Adrenal gland (tissue), 12 donors: ENCODE data around the gene U2AF1L4. TPM values are rescaled to one million over a fixed set of nuclear protein-coding genes. Genes with fewer than 3 reads are reported as not detected.
A peak's percentile ranks its signal among the peaks of the same experiment; 100 is the strongest.

Experiments used
- DNase-seq, 7 donors: peaks; one replicate each; pipeline ENCODE4 v3.0.0-alpha.2; 2019 to 2020
- H3K27ac ChIP-seq, 5 donors: fragments of 200-600 bp; sonication (generic) in 4 of 5; 1 replicate in 3 of 5; 2 replicates in 2 of 5; pipeline versions ENCODE4 v1.5.1 to v1.8.0; 2016 to 2020; ENCODE audit warnings: mild to moderate bottlenecking in 1 of 5
- H3K27me3 ChIP-seq: fragments of 200-600 bp; 2 replicates; pipeline ENCODE4 v1.8.0; 2021
- H3K36me3 ChIP-seq, 2 donors: fragments of 200-600 bp; replicated peaks in 1 of 2; 1 replicate in 1 of 2; 2 replicates in 1 of 2; pipeline versions ENCODE4 v1.5.1 to v1.8.0; 2018 to 2022
- H3K4me1 ChIP-seq, 2 donors: fragments of 200-600 bp; replicated peaks in 1 of 2; 1 replicate in 1 of 2; 2 replicates in 1 of 2; pipeline versions ENCODE4 v1.5.1 to v1.8.0; 2018 to 2021
- H3K4me3 ChIP-seq, 4 donors: fragments of 200-600 bp; sonication (generic) in 3 of 4; one replicate each; pipeline ENCODE4 v1.5.1; 2016 to 2018
- H3K9me3 ChIP-seq, 3 donors: fragments of 200-600 bp; sonication (generic) in 1 of 3; replicated peaks in 1 of 3; 1 replicate in 2 of 3; 2 replicates in 1 of 3; pipeline versions ENCODE4 v1.5.1 to v1.8.0; 2016 to 2021
- POLR2A ChIP-seq, 2 donors: fragments of 450-650 bp; IDR thresholded peaks; one replicate each; pipeline ENCODE4 v1.6.1; 2017; ENCODE audit warnings: antibody characterized with exemption in 2 of 2, mild to moderate bottlenecking in 2 of 2, moderate library complexity in 1 of 2
- WGBS, 4 donors: extraction: QIAGEN DNeasy Blood & Tissue Kit in 2 of 4; methylation state at CpG; one replicate each; pipeline versions ENCODE4 v1.1.5 to v1.1.7; 2013 to 2017; 5-methylcytosine and 5-hydroxymethylcytosine counted together
- intact Hi-C, 2 donors: fragments of 100-400 bp; cut with DNase I; formaldehyde crosslinking; loops; one replicate each; pipeline versions ENCODE4 v1.14.1 to v1.15.0; 2022 to 2023
- polyA plus RNA-seq, 3 donors: library from polyadenylated mRNA; stranded (reverse); fragments of 200-250 nt in 2 of 3; fragments of 350-450 nt in 1 of 3; fragmentation: Illumina TruSeq in 1 of 3; extraction: RNeasy Lipid Tissue Mini Kit (QIAGEN cat#74804) in 1 of 3; gene quantifications; one replicate each; pipeline ENCODE4 v1.2.3, GENCODE V29; 2013 to 2014
- total RNA-seq, 9 donors: library from RNA; depleted of rRNA in 4 of 9; stranded (reverse); fragments of >200 nt in 4 of 9; fragments of 120-200 nt in 1 of 9; fragmentation: NEBNext Ultra II Directional in 1 of 9; extraction: Animal tissue kit (Norgen Biotek cat#: 25700) in 1 of 9; gene quantifications; one replicate each; pipeline versions ENCODE4 v1.1.0 to v1.2.4, GENCODE V29; 2013 to 2023
- TF ChIP-seq, protein P1 (sequence below), 6 experiments: fragments of 450-650 bp in 4 of 6; fragments of 200-600 bp in 2 of 6; sonication (generic) in 1 of 6; IDR thresholded peaks; 1 replicate in 5 of 6; 2 replicates in 1 of 6; pipeline versions ENCODE4 v1.5.1 to v1.8.0; 2016 to 2021; ENCODE audit warnings: antibody characterized with exemption in 6 of 6, mild to moderate bottlenecking in 2 of 6, moderate library complexity in 1 of 6
- donor health status: healthy with polysubstance abuse.
- donor health status: Bipolar disorder and iron deficiency.
- donor health status: DM: yes; HTN: yes; CAD: no.
- donor health status: DM: no; HTN: no; CAD: no.
- donor health status: DM: no; HTN: no; CAD: no.
- donor health status: DM: yes; HTN: yes; CAD: no.

Gene U2AF1L4
- total and polyA plus RNA-seq, 12 donors, result 14.8 to 255 (median 32.8) TPM

DNA sequence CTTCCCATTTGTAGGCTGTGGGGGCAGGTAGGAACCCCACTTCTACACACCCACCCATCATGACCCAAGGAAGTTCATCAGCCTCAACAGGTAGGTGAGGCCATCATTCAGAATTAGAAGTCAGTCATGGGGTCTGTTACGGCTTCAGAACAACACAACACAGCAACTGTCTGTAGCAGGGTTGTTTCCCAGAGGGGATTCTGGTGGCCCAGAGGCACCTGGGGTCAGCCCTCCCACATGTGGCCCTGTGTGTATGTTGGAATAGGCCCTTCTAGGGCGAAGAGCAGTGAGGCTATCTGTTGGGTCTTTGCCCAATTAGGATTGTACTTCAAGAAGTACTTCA is 6.4 kb downstream of the U2AF1L4 start:
- H3K27ac ChIP-seq, result peak overlapping the region in 1 of 5 donors; percentile 86
- H3K36me3 ChIP-seq, result peaks cover 0 to 51% of the 10 kb centered on the region in 2 donors
- DNase-seq, result no peak
- no peaks in the 10 kb centered on the region for H3K27me3 ChIP-seq
- peaks cover 17 to 28% of the 10 kb centered on the region in 2 donors for H3K4me1 ChIP-seq
- H3K9me3 ChIP-seq, result no peaks in the 10 kb centered on the region
- intact Hi-C loops, result no loop called here
- WGBS, 4 donors, result 87 to 100% (median 95%) methylated on average over 1 to 2 of the region's 2 CpGs
- no peak overlapping the region for H3K4me3 ChIP-seq
- TF ChIP-seq, protein P1, sequence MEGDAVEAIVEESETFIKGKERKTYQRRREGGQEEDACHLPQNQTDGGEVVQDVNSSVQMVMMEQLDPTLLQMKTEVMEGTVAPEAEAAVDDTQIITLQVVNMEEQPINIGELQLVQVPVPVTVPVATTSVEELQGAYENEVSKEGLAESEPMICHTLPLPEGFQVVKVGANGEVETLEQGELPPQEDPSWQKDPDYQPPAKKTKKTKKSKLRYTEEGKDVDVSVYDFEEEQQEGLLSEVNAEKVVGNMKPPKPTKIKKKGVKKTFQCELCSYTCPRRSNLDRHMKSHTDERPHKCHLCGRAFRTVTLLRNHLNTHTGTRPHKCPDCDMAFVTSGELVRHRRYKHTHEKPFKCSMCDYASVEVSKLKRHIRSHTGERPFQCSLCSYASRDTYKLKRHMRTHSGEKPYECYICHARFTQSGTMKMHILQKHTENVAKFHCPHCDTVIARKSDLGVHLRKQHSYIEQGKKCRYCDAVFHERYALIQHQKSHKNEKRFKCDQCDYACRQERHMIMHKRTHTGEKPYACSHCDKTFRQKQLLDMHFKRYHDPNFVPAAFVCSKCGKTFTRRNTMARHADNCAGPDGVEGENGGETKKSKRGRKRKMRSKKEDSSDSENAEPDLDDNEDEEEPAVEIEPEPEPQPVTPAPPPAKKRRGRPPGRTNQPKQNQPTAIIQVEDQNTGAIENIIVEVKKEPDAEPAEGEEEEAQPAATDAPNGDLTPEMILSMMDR (IDR thresholded peaks at IDR 0.05), result no peak
- no peak for TF ChIP-seq POLR2A (IDR thresholded peaks at IDR 0.05)

DNA sequence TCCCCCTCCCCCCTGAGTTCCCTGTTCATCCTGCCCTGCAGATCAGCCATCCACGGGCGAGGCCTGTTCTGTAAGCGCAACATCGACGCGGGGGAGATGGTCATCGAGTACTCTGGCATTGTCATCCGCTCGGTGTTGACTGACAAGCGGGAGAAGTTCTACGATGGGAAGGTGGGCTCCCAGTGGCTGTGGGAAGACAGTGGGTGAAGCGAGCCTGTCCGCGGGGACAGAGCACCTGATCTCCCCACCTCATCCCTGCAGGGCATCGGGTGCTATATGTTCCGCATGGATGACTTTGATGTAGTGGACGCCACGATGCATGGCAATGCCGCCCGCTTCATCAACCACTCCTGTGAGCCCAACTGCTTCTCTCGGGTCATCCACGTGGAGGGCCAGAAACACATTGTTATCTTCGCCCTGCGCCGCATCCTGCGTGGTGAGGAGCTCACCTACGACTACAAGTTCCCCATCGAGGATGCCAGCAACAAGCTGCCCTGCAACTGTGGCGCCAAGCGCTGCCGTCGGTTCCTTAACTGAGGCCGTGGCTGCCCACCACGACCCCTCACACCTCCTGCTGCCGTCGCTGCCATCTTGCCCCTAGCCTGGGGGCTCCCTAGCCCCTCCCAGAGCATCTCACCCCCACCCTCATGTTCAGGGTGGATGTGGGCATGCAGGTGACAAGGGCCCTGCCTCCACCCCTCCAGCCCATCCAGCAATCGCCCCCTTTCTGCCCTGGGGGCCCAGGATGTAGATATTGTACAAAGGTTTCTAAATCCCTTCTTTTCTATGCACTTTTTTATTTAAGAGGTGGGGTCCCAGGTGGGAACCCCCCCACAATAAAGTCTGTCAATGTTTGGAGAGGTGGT is 7.0 kb downstream of the U2AF1L4 start:
- TF ChIP-seq, protein P1 (IDR thresholded peaks at IDR 0.05), result no peak
- TF ChIP-seq POLR2A (IDR thresholded peaks at IDR 0.05), result no peak
- Histone ChIP-seq H3K27ac (no peak overlapping the region), H3K36me3 (peaks cover 0 to 58% of the 10 kb centered on the region in 2 donors), H3K9me3 (no peaks in the 10 kb centered on the region), H3K4me1 (peaks cover 21 to 32% of the 10 kb centered on the region in 2 donors), H3K27me3 (no peaks in the 10 kb centered on the region), H3K4me3 (no peak overlapping the region)
- 90 to 93% (median 92%) methylated on average over 35 to 37 of the region's 37 CpGs for WGBS, 4 donors
- DNase-seq, result peak in 1 of 7 donors; percentile 11
- intact Hi-C loops, result no loop called here

DNA sequence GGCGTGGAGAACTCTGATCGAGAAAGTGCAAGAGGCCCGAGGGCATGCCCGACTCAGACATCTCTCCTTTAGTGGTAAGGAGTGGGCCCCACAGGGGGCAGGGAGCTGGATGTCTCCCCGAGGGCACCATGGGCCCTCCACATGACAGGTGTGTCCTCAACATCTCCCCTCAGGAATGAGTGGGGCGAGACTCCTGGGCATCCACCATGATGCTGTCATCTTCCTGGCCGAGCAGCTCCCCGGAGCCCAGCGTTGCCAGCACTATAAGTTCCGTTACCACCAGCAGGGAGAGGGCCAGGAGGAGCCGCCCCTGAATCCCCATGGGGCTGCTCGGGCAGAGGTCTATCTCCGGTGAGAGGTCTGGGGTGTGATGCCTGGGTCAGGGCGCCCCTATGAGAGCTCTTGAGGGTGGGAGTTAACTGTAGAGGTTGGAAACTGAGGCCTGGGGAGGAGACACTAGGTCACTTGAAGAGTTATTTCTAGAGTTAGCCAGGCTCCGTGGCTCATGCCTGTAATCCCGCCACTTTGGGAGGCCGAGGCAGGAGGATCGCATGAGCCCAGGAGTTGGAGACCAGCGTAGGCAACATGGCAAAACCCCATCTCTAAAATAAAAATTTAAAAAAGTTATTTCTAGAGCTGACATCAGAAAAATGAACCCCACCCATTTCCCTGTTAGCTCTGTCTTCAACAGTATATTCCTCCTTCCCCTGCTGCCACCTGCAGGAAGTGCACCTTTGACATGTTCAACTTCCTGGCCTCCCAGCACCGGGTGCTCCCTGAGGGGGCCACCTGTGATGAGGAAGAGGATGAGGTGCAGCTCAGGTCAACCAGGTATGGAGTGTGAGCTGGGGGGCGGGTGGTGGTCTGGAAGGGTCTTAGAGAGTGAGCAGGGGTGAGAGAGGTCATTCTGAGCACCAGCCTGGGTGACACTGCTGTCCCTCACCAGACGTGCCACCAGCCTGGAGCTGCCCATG is 8.0 kb downstream of the U2AF1L4 start:
- H3K9me3 ChIP-seq, result no peaks in the 10 kb centered on the region
- H3K4me1 ChIP-seq, result peaks cover 21 to 28% of the 10 kb centered on the region in 2 donors
- no peak overlapping the region for H3K4me3 ChIP-seq
- DNase-seq, result no peak
- no peaks in the 10 kb centered on the region for H3K27me3 ChIP-seq
- WGBS, 4 donors, result 88 to 91% (median 89%) methylated on average over 13 to 22 of the region's 22 CpGs
- intact Hi-C loops, result no loop called here
- peaks cover 0 to 64% of the 10 kb centered on the region in 2 donors for H3K36me3 ChIP-seq
- TF ChIP-seq, protein P1 (IDR thresholded peaks at IDR 0.05), result peak in 1 of 6 experiments; percentile 12
- no peak for TF ChIP-seq POLR2A (IDR thresholded peaks at IDR 0.05)
- no peak overlapping the region for H3K27ac ChIP-seq

DNA sequence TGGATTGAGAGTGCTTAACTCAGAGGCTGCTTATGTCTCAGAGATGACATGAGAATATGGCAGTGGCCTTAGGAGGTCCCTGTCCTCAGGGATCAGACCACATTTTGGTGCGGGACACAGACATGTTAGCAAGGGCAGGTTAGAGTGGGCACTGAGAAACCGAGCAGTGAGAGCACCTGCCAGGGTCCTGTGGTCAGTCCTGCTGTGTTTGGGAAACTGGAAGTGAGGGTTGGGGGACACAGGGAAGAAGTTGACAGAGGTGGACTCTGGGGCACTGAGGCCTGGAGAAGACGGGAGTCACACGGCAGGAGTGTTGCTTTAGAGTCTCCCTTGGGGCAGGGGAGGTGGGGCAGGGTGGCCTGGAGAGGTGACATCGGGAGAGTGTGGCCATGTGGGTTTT is 10.3 kb downstream of the U2AF1L4 start:
- Histone ChIP-seq H3K9me3 (no peaks in the 10 kb centered on the region), H3K27ac (peak overlapping the region in 1 of 5 donors; percentile 91), H3K4me3 (no peak overlapping the region), H3K27me3 (no peaks in the 10 kb centered on the region), H3K4me1 (peaks cover 12 to 16% of the 10 kb centered on the region in 2 donors), H3K36me3 (peaks cover 0 to 87% of the 10 kb centered on the region in 2 donors)
- intact Hi-C loops, result no loop called here
- WGBS, 4 donors, result 88 to 93% (median 89%) methylated on average over 5 of the region's 5 CpGs
- DNase-seq, result no peak
- no peak for TF ChIP-seq POLR2A (IDR thresholded peaks at IDR 0.05)
- TF ChIP-seq, protein P1 (IDR thresholded peaks at IDR 0.05), result no peak
